Activated effector memory CD4-positive, alpha-beta T cell treated with Interleukin-2 at 50 U/mL for 16 hours (primary cell): ENCODE measurements around the gene TBCD.

Experiments used
- DNase-seq: peaks from one replicate; pipeline ENCODE4 v3.0.0-alpha.2; 2020

The TBCD gene

GRCh38 chr17:82835766-82836512 lies 84.1 kb downstream of the TBCD start:
- no peak for DNase-seq

- DNase-seq = no peak
Measured at GRCh38 chr17:82836823-82837357, 85.0 kb downstream of the TBCD start.

DNA sequence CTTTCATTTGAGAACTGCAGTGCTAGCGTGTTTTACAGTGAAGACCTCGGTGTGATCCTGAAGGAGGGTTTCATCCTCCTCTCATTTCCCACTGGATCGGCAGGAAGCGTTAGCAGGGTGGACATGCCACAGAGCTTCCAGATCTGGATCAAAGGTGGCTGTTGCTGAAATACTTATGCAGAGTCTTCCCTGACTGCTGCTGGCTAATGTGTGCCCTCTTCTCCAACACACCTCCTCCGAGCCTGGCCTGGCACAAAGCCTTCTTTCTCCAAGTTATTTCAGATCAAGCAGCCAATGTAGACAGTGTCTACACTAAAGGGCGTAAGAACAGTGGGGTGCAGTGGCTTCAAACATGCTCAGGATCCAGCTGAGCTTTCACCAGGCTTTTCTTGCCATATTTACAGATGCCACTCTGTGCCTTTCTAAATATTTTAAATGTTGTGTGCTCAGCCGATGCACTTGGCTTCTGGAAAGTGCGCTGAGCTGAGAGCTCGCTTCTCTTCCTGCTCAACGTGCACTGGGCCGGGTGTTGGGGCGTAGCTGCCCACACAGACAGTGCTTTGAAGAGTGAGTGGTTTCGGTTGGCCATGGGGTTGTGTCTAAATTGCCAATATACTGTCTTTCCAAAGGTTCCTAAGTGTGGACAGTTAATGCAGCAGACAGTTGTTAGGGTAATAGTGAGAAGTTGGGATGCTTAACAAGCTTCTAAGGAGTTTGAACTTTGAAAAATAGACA lies 85.9 kb downstream of the TBCD start:
- no peak for DNase-seq

DNA sequence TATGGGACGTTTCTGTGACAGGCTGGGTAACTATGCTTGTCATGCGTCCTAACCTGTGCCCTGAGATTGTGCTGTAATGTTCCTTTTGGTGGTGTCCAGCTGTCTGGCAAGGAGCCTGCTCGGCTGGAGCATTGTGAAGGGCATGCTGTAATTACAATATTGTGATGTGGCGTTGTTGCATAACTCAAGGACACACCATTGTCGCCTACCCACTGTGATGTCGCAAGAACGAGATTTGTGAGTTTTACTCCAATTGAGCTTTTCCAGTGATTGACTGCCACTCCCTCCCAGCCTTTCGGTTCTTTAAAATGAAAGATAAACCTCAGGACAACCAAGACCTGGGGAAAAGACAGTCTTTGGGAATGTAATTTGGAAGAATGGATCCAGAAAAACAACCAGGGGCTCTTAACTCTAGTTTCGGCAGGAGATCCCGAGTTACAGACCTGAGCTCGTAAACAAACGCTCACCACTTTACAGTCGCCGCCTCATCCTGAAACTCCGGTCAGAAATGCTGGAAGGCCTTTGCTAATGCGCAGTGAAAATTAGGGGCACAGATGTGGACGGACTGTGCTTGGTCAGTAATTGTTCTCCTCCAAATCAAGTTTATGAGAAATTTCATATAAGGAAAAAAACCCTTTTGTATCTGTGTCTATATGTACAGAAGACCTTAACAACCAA lies 86.7 kb downstream of the TBCD start:
- no peak for DNase-seq

DNA sequence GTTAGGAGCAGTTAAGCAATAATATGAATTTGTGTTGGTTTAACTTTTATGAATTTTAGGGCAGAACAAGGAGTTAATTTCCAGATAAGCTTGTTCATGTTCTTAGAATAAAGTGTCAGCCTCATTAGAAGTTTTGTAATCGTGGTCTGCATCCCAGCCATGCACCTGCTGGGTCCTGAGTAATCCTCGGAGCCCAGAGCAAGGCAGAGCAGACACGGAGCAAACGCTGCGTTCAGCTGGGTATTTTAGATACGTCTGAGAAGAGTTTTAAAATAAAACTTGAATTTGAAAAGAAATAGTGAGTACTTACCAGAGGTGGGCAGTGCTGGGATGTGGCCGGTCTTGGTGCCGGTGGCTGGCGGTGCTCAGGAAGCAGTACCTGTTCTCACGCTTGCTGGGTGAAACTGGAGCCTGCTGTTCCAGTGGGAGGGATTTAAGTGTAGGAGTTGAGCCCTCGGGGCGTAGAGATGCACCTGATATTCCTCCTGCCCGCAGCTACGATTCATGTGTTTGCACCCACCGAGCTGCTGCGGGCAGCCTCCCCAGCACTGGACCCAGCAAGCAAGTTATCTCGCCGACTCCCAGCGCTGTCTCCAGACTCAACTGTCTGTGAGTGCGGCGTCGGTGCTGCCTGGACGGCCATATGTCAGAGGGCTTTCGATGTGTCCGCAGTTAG lies 87.9 kb downstream of the TBCD start, which contains the start of gene ZNF750:
TSS of gene ZNF750 (minus strand) at position 406 of the 676 bp plus-strand sequence. CDS start 7,568 bp downstream, outside the sequence.
- no peak for DNase-seq

- no peak for DNase-seq
Measured at GRCh38 chr17:82840431-82840831, 88.6 kb downstream of the TBCD start.

DNA sequence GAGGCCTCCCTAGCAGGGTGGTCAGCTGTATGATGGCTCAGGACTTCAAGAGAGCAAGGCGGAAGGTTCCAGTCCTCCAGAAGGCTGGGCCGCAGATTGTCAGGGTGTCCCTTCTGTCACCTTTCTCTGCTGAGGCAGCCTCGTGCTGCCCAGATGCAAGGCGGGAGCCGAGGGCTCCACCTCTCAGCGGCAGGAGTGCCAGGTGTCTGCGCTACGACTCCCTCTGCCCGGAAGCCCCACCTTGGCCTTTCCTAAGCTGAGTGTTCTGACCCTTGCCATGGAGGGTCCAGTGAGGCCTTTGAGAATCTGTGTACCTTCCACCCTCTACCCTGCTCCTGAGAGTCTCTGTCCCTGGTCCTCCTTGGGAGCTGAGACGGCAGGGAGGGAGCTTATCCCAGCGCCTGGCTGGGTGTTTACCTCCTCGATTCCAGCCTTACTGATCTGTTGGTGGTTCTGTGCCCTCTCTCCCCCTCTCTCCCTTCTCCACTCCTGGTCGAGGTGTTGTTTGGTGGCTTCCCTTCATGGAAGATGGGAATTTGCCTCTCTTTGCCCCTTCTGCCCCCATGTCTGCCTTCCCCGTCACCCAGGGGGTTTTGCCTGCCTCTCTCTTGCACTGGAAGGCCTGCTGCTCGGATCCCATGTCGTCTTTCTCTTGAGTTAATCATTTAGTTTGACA lies 90.2 kb downstream of the TBCD start:
- no peak for DNase-seq

- DNase-seq = no peak
Measured at GRCh38 chr17:82843904-82844680, 92.2 kb downstream of the TBCD start.

DNA sequence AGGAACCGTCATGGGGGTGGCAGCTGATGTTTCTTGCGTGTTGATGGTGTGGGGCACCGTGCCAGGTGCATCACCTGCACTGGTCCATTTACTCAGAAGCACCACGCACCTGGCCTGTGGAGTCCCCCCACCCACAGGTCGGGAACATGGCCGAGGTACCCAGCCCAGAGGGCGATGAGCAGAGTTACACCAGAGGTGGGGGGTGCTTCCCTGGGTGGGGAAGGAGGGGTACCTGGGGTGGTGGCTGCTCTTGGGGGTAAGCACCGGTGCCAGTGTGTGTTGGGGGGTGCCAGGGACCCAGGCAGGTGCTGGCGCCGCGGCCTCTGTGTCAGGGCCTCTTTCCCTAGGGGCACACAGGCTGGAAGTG lies 92.9 kb downstream of the TBCD start:
- no peak for DNase-seq

DNA sequence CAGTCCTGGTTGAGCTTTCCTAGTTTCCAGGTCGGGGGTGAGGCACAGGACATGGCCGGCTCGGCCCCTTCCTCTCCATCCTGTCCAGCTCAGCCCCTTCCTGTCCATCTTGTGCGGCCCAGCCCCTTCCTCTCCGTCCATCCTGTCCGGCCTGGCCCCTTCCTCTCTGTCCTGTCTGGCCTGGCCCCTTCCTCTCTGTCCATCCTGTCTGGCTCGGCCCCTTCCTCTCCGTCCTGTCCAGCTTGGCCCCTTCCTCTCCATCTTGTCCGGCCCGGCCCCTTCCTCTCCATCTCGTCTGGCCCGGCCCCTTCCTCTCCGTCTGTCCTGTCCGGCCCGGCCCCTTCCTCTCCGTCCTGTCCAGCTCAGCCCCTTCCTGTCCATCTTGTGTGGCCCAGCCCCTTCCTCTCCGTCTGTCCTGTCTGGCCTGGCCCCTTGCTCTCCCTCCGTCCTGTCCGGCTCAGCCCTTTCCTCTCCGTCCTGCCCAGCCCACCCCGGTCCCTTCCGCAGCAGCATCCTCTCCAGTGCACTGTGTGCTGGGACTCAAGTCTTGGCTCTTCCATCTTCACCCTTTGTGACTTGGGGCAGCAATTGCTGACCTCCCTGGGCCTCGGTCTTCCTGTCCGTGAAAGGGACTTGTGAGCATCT lies 93.4 kb downstream of the TBCD start:
- DNase-seq = no peak

GRCh38 chr17:82846061-82846691 lies 94.3 kb downstream of the TBCD start:
- DNase-seq = no peak

GRCh38 chr17:82848022-82848592 lies 96.2 kb downstream of the TBCD start:
- peak; percentile 15 for DNase-seq

DNA sequence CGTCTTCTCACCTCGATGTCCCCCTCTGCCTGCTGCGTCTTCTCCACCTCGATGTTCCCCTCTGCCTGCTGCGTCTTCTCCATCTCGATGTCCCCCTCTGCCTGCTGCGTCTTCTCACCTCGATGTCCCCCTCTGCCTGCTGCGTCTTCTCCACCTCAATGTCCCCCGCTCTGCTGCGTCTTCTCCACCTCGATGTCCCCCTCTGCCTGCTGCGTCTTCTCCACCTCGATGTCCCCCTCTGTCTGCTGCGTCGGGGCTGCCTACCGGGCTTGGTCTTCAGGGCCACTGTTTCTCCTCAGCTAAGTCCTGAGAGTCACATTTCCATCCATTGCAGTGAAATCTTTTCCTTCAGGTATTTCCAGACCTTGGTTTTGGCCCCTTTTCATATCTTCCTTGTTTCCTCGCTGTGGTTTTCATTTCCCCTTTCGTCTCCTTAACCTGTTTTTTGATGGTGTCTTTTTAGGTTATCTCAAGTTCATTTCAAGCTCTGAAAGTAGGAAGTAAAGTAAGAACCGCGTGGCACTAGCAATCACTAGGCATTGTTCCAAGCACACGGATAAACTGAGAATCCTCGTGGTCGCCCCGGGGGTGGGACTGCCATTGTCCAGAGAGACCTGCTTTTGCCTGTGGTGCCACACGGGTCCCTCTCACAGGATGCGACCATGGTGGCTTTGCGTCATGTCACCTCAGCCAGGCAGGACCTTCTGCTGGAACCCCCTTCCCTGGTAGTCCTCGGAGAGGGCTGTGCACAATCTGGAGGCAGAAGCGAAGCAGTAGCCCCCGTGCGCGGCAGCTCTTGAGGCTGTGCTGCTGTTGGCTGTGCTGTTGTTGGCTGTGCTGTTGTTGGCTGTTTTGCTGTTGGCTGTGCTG lies 97.4 kb downstream of the TBCD start:
- DNase-seq = no peak

- no peak for DNase-seq
Measured at GRCh38 chr17:82851381-82851780, 99.5 kb downstream of the TBCD start.

GRCh38 chr17:82854226-82854625 lies 102.4 kb downstream of the TBCD start:
- no peak for DNase-seq

- no peak for DNase-seq
Measured at GRCh38 chr17:82856361-82856760, 104.5 kb downstream of the TBCD start.

DNA sequence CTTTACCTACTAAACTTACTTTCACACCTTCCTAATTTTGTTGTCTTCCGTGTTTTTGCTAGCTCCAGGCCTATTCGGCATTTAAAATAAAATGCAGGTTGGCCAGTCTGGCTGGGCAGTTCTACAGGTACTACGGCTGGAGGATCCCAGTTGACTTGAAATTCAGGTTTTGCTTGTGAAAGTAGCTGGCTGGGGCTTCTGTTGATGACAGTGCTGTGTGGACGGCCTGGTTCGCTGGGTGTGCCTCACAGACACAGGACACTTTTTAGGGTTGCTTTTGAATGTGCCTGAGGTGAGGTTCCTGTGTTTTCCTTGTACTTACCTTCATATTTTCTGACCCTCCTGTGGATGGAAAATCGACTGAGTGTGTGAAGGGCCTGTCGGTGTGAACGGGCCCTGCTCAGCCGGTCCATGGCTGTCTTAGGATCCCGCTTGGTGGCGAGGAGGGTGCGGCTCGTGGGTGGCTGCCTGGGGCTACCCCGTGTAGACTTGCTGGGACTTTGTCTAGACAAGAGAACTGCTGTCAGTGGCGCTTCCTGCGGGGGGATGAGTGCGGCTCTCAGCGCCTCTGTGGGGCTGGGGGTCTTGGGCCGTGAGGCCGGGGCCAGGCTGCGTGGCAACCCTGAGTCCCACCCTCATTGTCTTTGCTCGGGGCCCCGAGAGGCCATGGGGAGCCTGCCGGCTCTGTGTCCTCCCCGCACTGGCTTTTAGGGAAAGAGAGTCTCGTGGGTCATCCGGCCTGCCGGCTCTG lies 106.7 kb downstream of the TBCD start:
- peak; percentile 16 for DNase-seq
